T47D (cell line): ENCODE data around the gene TTC8.
A peak's percentile ranks its signal among the peaks of the same experiment; 100 is the strongest.

Source experiments
- DNase-seq, 2 experiments: peaks; one replicate each; pipeline versions ENCODE4 v3.0.0 to v3.0.0-alpha.2; 2011 to 2012; ENCODE audit warnings: low read depth in 1 of 2, low spot score in 1 of 2
- JUND ChIP-seq: IDR thresholded peaks from 2 replicates; pipeline ENCODE4 v1.6.1; 2012; ENCODE audit warnings: low read depth
- in situ Hi-C: cut with HindIII; loops from 2 replicates; pipeline ENCODE4 v1.10.0; 2016; ENCODE audit warnings: low sequenced_read_pairs, low pct_unique_long_range_greater_than_20kb

Gene TTC8

GRCh38 chr14:88863167-88863566, 38.7 kb downstream of the TTC8 start:
- DNase-seq, result no peak
- in situ Hi-C loops, result no loop called here
- no peak for TF ChIP-seq JUND

DNA sequence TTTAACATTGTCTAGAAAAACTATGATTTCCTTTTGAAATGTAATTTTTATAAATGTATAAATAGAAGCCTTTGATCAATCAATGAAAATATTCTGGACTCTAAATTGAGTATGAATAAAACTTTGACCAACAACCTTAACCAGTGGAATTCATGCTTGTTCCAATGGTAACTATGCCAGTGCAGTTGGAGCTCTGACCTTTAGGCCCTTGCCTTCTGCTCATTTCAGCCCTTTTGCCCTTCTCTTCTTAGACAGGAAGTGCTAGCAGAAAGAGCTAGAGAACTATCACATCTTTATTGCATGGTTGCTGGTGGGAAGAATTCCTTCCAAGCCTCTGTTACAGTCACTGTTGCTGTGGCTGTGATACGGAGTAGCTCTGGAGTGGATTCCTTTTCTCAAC, 39.7 kb downstream of the TTC8 start:
- DNase-seq, result no peak
- no peak for TF ChIP-seq JUND
- in situ Hi-C loops, result no loop called here

DNA sequence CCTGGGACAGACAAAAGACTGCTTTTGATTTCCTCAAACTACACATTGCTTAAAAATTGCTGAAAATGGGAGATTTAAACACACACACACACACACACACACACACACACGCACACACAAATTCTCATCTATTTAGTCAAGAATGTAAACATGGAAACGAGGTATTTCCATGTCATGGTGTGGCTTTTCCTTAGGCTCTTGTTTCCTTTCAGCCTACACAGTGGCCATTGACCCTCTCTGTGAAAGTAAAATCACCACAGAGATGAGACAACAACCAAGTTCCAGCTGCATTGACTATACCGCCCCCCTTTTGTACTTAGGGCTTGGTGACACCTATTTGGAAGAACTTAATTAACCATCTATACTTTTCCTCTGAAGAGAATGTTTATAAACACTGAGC, 41.9 kb downstream of the TTC8 start:
- in situ Hi-C loops, result no loop called here
- no peak for TF ChIP-seq JUND
- no peak for DNase-seq

DNA sequence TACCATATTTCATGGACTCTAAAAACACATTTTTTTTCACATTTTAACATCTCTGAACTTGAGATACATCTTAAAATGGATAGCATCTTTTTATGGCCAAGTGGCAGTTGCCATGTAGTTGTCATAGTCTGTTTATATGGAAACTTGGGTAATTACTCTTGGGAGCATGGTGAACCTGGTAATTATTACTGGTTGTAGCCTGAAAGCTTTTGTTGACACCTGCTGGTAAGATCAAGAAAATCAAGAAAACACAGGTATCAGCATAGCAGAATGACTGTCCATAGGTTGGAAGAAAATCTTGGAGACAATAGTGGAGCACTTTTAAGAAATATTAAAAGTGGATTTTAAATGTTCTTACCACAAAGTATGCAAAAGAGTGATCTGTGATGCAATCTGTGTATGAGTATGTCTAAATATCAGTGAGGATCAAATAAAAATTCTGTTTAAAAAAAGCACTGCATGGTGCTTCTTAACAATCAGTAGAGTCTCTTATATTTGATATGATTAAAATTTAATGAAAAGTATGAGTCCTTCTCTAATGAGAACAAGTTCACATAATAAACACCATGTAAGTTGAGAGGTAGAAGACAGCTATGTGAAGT, 44.2 kb downstream of the TTC8 start:
- no peak for TF ChIP-seq JUND
- in situ Hi-C loops, result no loop called here
- peak; percentile 8 to 63 for DNase-seq

DNA sequence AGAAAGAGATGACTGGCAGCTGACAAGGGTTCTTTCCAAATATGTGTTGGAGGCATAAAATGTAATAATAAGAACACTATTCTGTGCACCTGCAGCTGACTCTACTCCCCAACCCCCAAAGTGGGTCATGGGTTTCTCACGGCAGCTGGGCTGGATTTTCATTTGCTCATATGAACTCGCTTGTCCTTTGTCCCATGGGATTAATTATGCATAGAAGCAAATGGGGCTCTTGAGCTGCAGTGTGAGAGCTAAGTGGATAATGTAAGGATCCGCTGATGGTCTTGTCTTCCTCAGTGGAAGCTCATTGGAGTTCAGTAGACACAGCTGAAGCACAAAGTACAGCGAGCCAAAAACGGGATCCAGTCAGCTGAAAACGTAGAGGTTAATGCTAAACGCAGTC, 46.3 kb downstream of the TTC8 start:
- in situ Hi-C loops, result no loop called here
- DNase-seq, result no peak
- no peak for TF ChIP-seq JUND

- in situ Hi-C loops, result no loop called here
- DNase-seq, result no peak
These were observed 47.0 kb downstream of the TTC8 start for GRCh38 chr14:88871429-88871828.

GRCh38 chr14:88872976-88873375, 48.5 kb downstream of the TTC8 start:
- in situ Hi-C loops, result no loop called here
- DNase-seq, result no peak
- no peak for TF ChIP-seq JUND

More at GRCh38 chr14:88871429-88871828, 47.0 kb downstream of the TTC8 start:
- no peak for TF ChIP-seq JUND

- no peak for TF ChIP-seq JUND
- in situ Hi-C loops, result no loop called here
- DNase-seq, result no peak
These were observed 52.7 kb downstream of the TTC8 start for GRCh38 chr14:88877192-88877591.

DNA sequence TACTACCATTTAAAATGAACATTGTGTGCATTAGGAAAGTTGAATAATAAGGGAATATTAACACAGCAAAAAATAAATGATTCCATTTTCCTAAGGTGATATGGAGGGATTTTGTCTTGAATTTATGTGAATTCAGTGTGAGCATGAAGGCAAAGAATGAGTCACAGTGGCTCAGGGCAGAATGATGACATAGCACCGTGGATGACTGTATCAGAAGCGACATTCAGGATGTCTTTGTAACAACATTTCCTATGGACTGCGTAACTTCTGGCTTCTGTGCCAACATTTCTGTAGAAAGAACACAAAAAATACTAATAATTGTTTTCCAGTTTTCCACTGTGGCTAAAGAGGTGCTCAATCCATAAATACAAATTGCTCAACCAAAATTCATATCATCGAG, 54.6 kb downstream of the TTC8 start:
- no peak for TF ChIP-seq JUND
- in situ Hi-C loops, result no loop called here
- no peak for DNase-seq

GRCh38 chr14:88882236-88882635, 57.8 kb downstream of the TTC8 start:
- no peak for DNase-seq
- in situ Hi-C loops, result no loop called here
- no peak for TF ChIP-seq JUND

DNA sequence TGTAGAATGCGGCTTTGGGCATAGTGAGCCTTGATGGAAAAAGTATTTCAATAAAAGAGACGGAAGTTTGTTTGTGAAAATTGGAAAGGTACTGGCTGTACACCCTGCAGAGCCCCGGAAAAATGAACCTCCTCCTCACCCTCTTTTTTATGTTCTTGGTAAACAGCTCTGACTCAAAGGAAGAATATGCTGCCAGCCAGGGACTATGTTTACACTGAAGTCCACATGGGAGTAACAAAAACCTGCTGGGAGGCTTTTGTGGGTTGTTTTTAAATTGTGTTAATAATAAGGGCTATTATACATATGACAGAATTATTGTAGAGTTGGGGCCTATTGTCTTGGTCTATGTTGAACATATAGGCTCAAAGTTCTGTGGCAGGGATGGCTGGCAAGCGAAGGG, 70.7 kb downstream of the TTC8 start:
- in situ Hi-C loops, result no loop called here
- DNase-seq, result peak; percentile 47 to 73
- TF ChIP-seq JUND, result peak; percentile 78

GRCh38 chr14:88901189-88901588, 76.7 kb downstream of the TTC8 start:
- in situ Hi-C loops, result no loop called here
- DNase-seq, result no peak
- TF ChIP-seq JUND, result no peak

DNA sequence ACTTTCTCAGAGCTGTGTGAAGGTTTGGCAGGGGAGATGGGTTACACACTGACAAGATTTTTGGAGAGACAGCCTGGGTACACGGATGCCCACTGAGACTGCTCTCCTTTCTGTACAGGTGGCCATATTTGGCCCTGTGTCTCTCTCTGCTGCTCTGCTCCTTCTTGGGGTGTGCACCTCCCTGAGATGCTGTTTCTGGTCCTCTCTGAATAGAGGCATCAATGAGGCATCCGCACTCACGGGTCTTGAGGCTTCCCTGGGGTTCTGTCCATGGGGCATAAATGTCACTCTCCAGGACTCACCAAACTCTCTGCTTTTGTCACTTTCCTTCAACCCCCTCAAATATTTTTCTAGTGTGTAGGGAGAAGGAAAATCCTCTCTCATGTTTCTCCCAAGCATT, 77.5 kb downstream of the TTC8 start:
- in situ Hi-C loops, result no loop called here
- no peak for DNase-seq
- TF ChIP-seq JUND, result no peak

DNA sequence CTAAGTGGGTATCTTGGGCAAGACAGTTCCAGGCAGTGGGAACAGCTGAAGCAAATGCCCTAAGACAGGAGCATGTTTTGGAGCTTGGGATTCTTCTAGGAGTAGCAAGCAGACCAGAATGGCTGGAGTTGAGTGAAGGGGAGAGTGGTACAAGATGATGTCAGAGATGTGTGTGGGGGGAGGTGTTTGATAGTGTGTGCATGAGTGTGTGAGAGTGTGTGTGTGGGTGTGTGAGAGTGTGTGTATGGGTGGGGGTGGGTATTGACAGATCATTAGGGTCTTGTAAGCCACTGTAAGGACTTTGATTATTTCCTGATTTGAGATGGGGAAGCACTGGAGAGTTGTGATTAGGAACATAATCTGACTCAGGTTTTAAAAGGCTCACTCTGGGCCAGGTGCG, 78.4 kb downstream of the TTC8 start:
- DNase-seq, result no peak
- in situ Hi-C loops, result no loop called here
- TF ChIP-seq JUND, result no peak
